HG02588 (cell line): ENCODE results near the gene PEX16.
A peak's percentile ranks its signal among the peaks of the same experiment; 100 is the strongest.

Experiments
- ATAC-seq: cut with Tn5 transposase; IDR thresholded peaks from one replicate; pipeline ENCODE4 v1.9.1; 2021; ENCODE audit warnings: mild to moderate bottlenecking, moderate library complexity; ENCODE audit not compliant: unreplicated experiment

PEX16 gene

GRCh38 chr11:45917623-45918330 is at the start of gene PEX16:
PEX16 (minus strand) TSS chr11:45917877; CDS start chr11:45917811, 66 bp downstream.
- ATAC-seq = peak; percentile 85

DNA sequence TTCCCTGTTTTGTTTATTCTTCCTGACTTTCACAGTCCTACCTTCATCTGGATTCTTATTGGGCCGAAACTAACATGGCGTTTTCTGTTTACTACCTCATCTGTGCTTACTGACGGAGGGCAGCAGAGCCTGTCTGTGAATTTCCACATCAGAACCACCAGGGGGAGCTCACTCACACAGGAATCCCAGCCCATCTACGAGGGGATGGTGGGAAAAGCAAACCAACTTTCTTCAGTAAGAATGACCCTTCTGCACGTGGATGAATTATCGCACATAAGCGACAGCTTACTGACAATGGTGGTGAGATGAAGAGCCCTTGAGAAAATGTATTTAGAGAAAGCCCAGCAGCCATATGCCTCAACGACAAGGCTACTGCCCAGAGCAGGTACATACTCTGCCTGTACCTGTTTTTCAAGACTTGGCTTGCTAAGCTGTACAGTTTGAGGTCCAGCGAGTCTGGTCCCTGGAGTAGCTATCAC is 47.3 kb upstream of the PEX16 start:
- ATAC-seq = peak; percentile 67

DNA sequence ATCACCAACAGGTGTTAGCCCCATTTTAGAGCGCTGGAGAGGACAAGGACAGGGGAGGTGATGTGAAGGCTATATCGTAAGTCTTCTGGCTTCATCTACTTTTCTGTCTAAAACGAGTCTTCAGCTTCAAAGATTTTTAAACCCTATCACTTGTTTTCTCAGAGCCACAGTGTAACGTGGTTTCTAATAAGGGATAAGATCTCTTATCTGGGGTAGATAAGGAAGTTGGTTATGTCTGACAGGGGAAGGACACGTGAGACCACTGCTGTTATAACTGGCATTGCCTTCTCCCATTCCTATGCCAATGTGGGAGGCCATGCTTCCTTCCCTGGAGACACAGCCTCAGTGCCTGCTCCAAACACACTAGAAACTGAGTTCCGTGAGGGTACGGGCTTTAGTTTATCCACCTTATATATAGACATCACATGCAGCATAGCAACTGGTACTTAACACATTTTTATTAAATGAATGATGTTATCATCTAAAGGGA is 44.1 kb upstream of the PEX16 start:
- no peak for ATAC-seq

DNA sequence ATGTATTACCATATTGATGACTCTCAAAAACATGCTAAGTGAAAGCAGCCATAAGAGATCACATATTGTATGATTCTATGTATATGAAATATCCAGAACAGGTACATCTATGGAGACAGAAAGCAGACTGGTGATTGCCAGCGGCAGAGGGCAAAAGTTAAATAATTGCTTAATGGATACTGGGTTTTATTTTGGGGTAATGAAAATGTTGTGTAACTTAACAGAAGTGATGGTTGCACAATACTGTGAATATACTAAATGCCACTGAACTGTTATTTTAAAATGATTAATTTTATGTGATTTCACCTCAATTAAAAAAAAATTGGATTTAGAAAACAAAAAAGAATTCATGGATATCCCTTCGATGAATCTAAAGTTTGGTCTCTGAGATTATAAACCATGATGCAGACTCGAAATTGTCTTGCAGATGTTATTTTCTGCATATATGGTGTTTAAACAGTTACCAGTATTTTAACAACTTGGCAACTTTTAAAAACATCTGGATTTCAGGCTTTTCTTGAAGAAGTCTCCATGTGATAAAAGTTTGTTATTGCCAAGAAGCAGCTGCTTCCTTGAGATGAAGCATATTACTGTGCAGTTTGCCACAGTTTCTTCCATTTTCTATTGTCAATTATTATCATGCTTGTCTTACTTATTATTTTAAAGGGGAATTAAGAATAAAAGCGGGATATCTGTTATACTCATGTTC is 42.9 kb upstream of the PEX16 start:
- no peak for ATAC-seq

GRCh38 chr11:45959851-45960250 is 42.2 kb upstream of the PEX16 start:
- no peak for ATAC-seq

DNA sequence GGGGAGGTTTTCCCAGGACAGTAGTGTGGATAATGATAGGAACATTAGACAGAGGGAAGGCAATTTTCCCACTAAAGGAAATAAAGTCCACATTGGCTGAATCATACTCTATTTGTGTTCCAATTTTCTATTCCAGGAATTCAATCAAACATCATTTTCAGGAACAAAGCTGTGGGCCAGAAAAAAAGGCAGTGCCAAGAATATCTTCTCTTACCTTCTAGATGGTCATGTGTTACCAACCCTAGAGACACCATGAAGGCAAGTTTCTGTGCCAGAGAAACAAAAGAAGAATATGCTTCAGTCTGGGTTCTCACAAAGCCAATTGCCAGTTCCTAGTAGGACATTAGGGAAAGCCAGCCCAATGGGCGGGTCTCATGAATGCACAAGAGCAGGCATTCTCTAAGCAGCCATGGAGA is 32.3 kb upstream of the PEX16 start:
- ATAC-seq = no peak

- ATAC-seq = no peak
Measured at GRCh38 chr11:45948356-45948755, 30.7 kb upstream of the PEX16 start.

DNA sequence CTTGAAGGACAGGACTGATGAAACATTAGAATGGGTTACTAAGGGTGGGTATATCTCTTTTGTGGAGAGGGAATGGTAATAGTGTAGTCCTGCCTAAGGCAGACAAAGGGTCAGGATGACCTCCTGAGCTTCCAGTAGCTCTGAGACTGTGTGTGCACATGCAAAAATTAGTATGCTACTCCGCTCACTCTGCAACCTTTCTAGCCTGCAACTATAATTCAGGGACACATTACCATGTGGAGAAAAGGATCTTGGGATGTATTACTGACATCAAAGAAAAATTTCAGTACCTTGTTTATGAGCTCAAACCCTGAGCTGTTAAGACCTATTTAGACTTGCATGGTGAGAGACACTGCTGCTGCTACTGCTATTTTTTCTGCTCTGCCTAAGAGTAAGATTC is 30.2 kb upstream of the PEX16 start:
- ATAC-seq = no peak

- ATAC-seq = no peak
Measured at GRCh38 chr11:45945397-45945999, 27.8 kb upstream of the PEX16 start.

DNA sequence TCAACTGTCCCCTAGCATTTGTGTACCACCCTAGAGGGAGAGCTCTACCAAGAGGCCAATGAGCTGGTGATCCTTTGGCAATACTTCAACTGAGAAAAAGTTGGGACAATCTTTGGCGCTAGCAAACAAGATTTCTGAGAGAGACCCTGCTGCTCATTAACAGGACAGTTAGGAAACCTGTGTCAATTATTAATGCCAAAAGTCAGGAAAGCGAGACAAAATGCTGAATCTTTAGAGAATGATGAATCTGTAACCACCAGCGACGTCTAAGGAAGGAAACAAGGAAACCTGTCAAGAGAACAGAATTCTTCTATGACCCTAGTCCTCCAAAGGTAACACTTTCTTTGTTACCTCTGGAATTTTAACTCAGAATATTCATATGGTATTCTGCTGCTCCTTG is 24.7 kb upstream of the PEX16 start:
- no peak for ATAC-seq

DNA sequence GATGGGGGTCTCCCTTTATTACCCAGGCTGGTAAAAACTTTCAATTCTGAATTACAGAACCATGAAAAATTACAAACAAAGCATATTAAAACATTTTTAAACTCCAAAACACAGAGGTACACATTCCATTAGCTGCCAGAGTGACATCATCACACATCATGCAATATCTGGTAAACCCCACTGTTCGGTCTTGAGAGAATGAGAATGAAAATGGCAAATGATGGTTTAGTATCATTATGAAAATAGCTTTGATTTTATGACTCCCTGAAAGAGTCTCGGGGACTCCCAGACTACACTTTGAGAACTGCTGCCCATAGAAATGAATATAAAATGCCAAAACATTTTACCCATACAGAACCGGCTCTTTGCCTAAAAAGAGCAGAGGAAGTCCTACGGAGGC is 23.6 kb upstream of the PEX16 start:
- ATAC-seq = no peak

GRCh38 chr11:45939836-45940235 is 22.2 kb upstream of the PEX16 start:
- ATAC-seq = no peak

GRCh38 chr11:45937916-45938315 is 20.2 kb upstream of the PEX16 start:
- ATAC-seq = no peak

GRCh38 chr11:45936511-45937054 is 18.9 kb upstream of the PEX16 start:
- no peak for ATAC-seq

DNA sequence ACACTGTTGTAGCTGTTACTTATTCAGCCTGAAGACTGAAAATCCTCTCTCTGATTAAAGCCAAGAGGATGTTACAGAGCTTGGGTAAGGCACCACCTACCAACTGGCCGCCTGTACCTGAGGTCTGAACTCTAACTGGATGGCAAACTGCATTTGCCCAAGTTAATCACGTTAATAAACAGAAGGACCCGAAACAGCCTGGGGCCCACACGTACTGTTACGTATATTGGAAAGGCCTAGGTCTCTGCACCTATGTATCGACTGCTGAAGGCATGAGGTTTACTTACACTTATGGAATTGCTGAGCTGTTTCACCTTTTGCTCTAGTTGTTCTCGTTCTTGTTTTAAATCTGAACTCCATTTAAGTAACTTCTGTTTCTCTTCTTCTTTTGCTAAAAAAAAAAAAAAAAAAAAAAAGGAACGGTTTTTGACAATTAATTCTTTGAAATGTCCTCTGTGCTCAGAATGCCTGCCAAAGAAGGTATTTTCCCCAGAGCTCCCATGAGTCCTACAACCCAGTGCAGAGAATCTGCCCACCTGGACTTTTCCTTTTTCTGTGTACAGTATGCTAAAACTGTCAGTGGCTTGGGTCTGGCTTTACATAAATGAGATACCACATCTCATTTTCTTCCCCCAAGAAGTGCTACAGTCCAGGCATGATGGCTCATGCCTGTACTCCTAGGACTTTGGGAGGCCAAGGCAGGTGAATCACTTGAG is 17.8 kb upstream of the PEX16 start:
- no peak for ATAC-seq

DNA sequence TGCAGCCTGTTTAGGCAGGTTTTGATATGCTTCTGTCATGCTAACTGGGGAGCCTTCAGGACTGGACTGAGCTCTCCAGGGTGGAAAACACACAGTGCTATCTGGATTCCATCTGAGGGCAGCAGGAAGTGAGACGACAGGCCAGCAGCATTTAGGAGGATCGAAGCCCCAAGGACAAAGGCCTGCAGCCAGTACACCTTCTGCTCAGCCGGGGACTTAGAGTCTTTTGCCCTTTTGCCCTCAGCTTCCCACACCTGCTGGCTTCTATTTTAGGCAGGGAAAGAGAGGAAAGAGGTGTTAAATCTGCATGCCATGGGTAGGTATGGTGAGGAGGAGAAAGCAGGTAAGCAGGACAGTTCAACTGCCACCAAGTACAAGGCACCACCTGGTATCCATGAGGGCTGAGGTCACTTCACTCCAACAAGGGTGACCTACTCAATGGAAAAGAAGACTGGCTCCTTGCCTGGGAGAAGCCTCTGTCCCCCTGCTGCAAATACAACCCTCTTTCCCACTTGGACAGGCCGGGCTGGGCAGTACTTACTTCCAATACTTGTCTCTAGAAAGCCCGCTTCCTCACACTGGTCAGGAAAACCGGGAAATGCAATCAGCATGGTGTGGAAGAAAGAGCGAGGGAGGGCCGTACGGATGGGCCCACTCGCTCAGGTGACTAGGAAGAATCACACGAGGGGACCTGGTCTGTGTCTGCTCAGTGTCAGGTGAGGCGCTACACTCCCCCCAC is 17.1 kb upstream of the PEX16 start:
- no peak for ATAC-seq

GRCh38 chr11:45933846-45934579 is 16.3 kb upstream of the PEX16 start:
- ATAC-seq = no peak

DNA sequence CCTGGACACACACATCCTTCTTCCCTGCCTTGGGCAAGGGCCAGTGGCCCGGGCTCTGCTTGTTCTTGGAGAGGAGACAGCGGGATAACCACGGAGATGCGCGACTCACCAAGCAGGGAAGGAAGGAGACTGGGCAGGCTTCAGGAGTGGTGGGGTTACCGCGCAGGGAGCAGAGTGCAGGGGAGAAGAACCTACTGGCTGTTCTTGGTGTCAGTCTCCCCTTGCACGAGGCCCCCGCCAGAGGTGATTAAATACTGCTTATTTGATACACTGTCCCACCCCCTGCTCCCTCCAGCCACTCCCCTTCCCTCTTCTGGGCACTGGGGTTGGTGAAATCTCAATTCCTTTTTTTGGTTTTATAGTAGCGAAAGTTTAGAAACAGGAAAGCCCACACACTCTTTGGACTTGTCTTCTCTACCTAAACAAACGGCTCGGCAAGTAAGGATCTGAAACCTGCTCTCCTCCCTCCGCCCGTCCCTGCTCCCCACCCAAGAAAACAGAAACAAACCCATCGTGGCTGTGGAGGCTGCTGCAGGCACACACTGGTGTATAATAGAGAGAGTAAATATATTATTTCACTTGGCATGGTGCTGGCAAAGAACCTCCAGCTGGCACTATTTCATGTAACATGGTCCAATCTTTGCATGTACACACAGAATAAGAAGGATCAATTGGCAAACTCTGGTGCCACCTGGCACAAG is 15.6 kb upstream of the PEX16 start:
- ATAC-seq = no peak

DNA sequence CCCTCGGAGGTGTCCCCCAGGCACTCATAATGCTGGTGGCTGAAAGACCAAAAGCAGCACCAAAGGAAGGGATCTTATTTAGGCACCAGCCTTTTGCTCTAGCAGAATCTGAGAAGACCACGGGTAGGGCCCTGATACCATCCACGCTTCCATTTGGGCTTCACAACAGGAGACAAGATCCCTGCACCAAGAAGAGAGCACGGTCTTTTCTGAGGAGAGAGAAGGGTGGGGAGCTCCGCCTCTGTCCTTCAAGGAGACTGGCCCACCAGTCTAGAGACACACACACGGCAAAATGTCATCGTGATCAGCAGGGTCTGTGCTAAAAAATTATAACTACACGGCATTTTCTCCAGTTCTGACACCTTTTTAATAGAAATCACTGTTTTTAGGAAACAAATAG is 14.5 kb upstream of the PEX16 start:
- no peak for ATAC-seq
